ENCODE data around the gene SIGLEC15.

SIGLEC15 gene

GRCh38 chr18:45879681-45880655 lies 54.5 kb downstream of the SIGLEC15 start:
- DNase-seq (ENCODE audit: low spot score), result peak; percentile 81

DNA sequence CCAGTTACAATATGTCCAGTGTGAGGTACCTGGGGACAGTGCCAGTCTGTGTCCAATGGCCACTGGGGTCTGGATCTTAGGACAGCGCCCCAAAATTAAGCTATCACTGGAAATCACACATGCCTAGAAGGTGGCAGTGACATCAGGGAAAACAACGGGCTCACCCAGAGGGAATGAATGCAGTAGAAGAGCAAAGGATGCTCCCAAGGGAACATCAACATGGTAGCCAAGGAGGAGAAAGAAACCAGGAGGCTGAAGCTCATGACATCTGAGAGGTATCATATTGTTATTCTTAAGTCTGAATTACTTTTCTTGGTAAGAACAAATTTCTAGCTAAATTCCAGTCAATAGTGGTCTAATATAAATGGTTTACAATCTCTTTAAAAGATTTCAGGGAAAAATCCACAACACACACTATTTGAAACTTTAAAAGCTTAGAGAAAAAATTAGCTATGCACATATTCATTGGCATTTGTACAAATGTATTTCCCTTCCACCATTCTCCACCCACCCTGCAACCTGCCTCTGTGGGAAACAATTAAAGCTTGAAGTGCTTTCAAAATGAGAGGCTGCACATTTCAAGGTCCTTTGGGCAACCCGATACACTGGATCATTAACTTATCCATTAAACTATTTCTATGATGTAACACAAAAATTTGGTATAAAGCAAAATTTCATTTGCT lies 55.5 kb downstream of the SIGLEC15 start:
- DNase-seq (ENCODE audit: low spot score), result no peak

GRCh38 chr18:45887585-45887984 lies 62.1 kb downstream of the SIGLEC15 start:
- DNase-seq (ENCODE audit: low spot score), result no peak

- DNase-seq (ENCODE audit: low spot score), result no peak
These were observed 64.1 kb downstream of the SIGLEC15 start for GRCh38 chr18:45889419-45890064.

- DNase-seq (ENCODE audit: low spot score), result no peak
These were observed 65.1 kb downstream of the SIGLEC15 start for GRCh38 chr18:45890606-45891005.

- no peak for DNase-seq (ENCODE audit: low spot score)
These were observed 66.3 kb downstream of the SIGLEC15 start for GRCh38 chr18:45891806-45892205.
